Lower lobe of right lung (tissue), 2 donors: ENCODE measurements around the gene ARHGAP25. TPM values are rescaled to one million over a fixed set of nuclear protein-coding genes. Genes with fewer than 3 reads are reported as not detected.

Experiments used
- ATAC-seq, 2 donors: fragments of 200-7000 bp; cut with Tn5 transposase; one replicate each; pipeline ENCODE4 v1.9.1; 2020 to 2022; ENCODE audit warnings: mild to moderate bottlenecking in 2 of 2, moderate library complexity in 2 of 2
- DNase-seq: peaks from one replicate; pipeline ENCODE4 v3.0.0-alpha.2; 2020
- H3K27ac ChIP-seq: fragments of 200-600 bp; one replicate; pipeline ENCODE4 v1.8.0; 2022
- H3K27me3 ChIP-seq: fragments of 200-600 bp; one replicate; pipeline ENCODE4 v1.8.0; 2022; ENCODE audit warnings: low read depth
- H3K36me3 ChIP-seq: fragments of 200-600 bp; one replicate; pipeline ENCODE4 v1.8.0; 2022; ENCODE audit warnings: mild to moderate bottlenecking
- H3K4me1 ChIP-seq: fragments of 200-600 bp; one replicate; pipeline ENCODE4 v1.8.0; 2022
- H3K4me3 ChIP-seq: fragments of 200-600 bp; one replicate; pipeline ENCODE4 v1.8.0; 2022; ENCODE audit warnings: mild to moderate bottlenecking
- H3K9me3 ChIP-seq: fragments of 200-600 bp; one replicate; pipeline ENCODE4 v1.8.0; 2022
- CTCF ChIP-seq: fragments of 200-600 bp; IDR thresholded peaks from one replicate; pipeline ENCODE4 v1.8.0; 2022; ENCODE audit warnings: antibody characterized with exemption, mild to moderate bottlenecking
- intact Hi-C: fragments of 100-400 bp; cut with DNase I; formaldehyde crosslinking; loops from one replicate; pipeline ENCODE4 v1.11.0; 2022
- total RNA-seq: library from RNA; stranded (reverse); fragmentation: NEBNext Ultra II Directional; extraction: Animal tissue kit (Norgen Biotek cat#: 25700); gene quantifications from one replicate; pipeline ENCODE4 v1.2.1, GENCODE V29; 2021
- donor health status: DM: no; HTN: yes; CAD: no; lungs with severe emphysema.

Gene ARHGAP25
- total RNA-seq, 1 donor from 2014 or later = 48.5 TPM

GRCh38 chr2:68726100-68726499 is 8.5 kb upstream of the ARHGAP25 start:
- no peak for TF ChIP-seq CTCF
- H3K9me3 ChIP-seq = no peaks in the 10 kb centered on the region
- H3K27me3 ChIP-seq = no peaks in the 10 kb centered on the region
- no peak for DNase-seq
- intact Hi-C loops = no loop called here
- ATAC-seq = no peak
- H3K4me1 ChIP-seq = peaks cover 13% of the 10 kb centered on the region
- H3K4me3 ChIP-seq = no peak overlapping the region
- no peaks in the 10 kb centered on the region for H3K36me3 ChIP-seq
- H3K27ac ChIP-seq = no peak overlapping the region

- Histone ChIP-seq H3K27me3 (no peaks in the 10 kb centered on the region), H3K27ac (no peak overlapping the region), H3K36me3 (no peaks in the 10 kb centered on the region), H3K9me3 (no peaks in the 10 kb centered on the region), H3K4me3 (no peak overlapping the region), H3K4me1 (peaks cover 7% of the 10 kb centered on the region)
- ATAC-seq (peak in 1 of 2 donors; percentile 50), DNase-seq (no peak)
- intact Hi-C loops = no loop called here
- no peak for TF ChIP-seq CTCF
Observed at GRCh38 chr2:68726608-68727367, 7.8 kb upstream of the ARHGAP25 start.

- no peak for ATAC-seq
- H3K27ac ChIP-seq = no peak overlapping the region
Observed at GRCh38 chr2:68727683-68728375, 6.8 kb upstream of the ARHGAP25 start.

GRCh38 chr2:68730828-68731227 is 3.8 kb upstream of the ARHGAP25 start:
- H3K4me1 ChIP-seq = peaks cover 11% of the 10 kb centered on the region
- ATAC-seq (no peak), DNase-seq (no peak)
- no peaks in the 10 kb centered on the region for H3K36me3 ChIP-seq
- H3K4me3 ChIP-seq = no peak overlapping the region
- no peak for TF ChIP-seq CTCF
- H3K27me3 ChIP-seq = no peaks in the 10 kb centered on the region
- no peaks in the 10 kb centered on the region for H3K9me3 ChIP-seq
- intact Hi-C loops = no loop called here
- H3K27ac ChIP-seq = no peak overlapping the region

More at GRCh38 chr2:68727683-68728375, 6.8 kb upstream of the ARHGAP25 start:
- no peaks in the 10 kb centered on the region for H3K27me3 ChIP-seq
- no peaks in the 10 kb centered on the region for H3K9me3 ChIP-seq
- no peaks in the 10 kb centered on the region for H3K36me3 ChIP-seq
- H3K4me1 ChIP-seq = no peaks in the 10 kb centered on the region
- no peak for DNase-seq
- no peak for TF ChIP-seq CTCF
- intact Hi-C loops = no loop called here
- no peak overlapping the region for H3K4me3 ChIP-seq

GRCh38 chr2:68732036-68732932 is 2.3 kb upstream of the ARHGAP25 start:
- Histone ChIP-seq H3K4me1 (peaks cover 13% of the 10 kb centered on the region), H3K27ac (peak overlapping the region; percentile 48), H3K36me3 (no peaks in the 10 kb centered on the region), H3K27me3 (no peaks in the 10 kb centered on the region), H3K4me3 (no peak overlapping the region), H3K9me3 (no peaks in the 10 kb centered on the region)
- TF ChIP-seq CTCF = no peak
- DNase-seq = no peak
- peak; percentile 12 to 45 for ATAC-seq
- intact Hi-C loops = no loop called here
